ENCODE measurements around the gene ARFRP1. TPM values are rescaled to one million over a fixed set of nuclear protein-coding genes. Genes with fewer than 3 reads are reported as not detected.
"Not testable (repeated sequence)": the region's sequence is repeated elsewhere in the genome, so short reads cannot be mapped to it uniquely, and the experiment has no call there.

ARFRP1 gene
- total RNA-seq, 1 donor from 2014 or later = 45.3 TPM

DNA sequence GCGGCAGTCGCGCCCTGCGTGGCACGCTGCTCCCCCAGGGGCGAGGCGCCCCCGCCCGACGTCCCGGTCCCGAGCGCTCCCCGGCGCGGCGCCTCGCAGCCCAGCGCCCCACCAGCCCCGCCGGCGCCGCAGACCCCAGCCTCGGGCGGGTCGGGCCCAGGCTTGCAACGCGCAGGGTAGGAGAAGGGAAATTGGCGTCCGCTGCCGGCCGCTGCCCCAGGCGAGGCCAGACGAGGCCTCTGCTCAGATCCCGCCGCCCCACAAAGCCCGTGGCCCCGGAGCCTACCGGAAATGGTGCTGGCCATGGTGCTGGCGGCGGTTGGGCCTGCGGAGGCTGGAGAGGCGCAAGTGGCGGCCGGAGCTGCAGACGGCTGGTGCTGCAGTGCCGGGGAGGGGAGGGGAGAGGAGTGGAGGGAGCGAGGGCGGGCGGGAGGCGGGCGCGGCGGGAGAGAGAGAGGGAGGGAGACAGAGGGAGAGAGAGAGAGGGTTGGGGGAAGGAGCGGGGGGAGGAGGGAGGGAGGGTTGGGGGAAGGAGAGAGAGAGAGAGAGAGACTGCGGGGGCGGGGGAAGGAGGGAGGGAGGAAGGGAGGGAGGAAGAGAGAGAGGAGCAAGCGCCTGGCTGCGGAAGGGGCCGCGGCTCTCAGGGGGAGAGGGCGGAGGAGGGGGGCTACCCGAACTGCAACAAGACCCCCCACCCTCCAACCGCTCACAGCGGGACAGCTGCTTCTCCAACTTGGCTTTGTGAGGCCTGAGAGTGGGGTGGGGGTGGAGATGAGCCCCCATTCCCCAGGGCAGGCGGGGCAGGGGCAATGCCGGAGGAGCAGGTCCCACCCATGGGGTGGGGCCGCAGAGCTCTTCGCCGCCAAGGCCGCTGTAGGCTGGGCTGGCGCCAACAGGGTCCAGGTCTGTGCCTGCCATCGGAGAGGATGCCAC lies 54.5 kb downstream of the ARFRP1 start, which contains the start of gene STMN3:
Gene STMN3 (minus strand): TSS at position 384 of the 933 bp plus-strand sequence. CDS start 79 bp downstream, at position 305.
- DNase-seq (ENCODE audit: low spot score in 2 of 2, unreplicated experiment in 2 of 2) = peak; percentile 89 to 91
- TF ChIP-seq, protein P1, sequence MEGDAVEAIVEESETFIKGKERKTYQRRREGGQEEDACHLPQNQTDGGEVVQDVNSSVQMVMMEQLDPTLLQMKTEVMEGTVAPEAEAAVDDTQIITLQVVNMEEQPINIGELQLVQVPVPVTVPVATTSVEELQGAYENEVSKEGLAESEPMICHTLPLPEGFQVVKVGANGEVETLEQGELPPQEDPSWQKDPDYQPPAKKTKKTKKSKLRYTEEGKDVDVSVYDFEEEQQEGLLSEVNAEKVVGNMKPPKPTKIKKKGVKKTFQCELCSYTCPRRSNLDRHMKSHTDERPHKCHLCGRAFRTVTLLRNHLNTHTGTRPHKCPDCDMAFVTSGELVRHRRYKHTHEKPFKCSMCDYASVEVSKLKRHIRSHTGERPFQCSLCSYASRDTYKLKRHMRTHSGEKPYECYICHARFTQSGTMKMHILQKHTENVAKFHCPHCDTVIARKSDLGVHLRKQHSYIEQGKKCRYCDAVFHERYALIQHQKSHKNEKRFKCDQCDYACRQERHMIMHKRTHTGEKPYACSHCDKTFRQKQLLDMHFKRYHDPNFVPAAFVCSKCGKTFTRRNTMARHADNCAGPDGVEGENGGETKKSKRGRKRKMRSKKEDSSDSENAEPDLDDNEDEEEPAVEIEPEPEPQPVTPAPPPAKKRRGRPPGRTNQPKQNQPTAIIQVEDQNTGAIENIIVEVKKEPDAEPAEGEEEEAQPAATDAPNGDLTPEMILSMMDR (IDR thresholded peaks at IDR 0.05; ENCODE audit: unreplicated experiment) = no peak
- H3K4me3 Mint-ChIP-seq = peak within 1 kb of the TSS; percentile 74
- peak within 1 kb of the TSS; percentile 84 for H3K27ac Mint-ChIP-seq
- no peaks in the 10 kb centered on the region for H3K9me3 Mint-ChIP-seq
- H3K27me3 Mint-ChIP-seq (ENCODE audit: low read depth) = no peaks in the 10 kb centered on the region
- no peaks in the 10 kb centered on the region for H3K36me3 Mint-ChIP-seq
- peaks cover 16% of the 10 kb centered on the region for H3K4me1 Mint-ChIP-seq

DNA sequence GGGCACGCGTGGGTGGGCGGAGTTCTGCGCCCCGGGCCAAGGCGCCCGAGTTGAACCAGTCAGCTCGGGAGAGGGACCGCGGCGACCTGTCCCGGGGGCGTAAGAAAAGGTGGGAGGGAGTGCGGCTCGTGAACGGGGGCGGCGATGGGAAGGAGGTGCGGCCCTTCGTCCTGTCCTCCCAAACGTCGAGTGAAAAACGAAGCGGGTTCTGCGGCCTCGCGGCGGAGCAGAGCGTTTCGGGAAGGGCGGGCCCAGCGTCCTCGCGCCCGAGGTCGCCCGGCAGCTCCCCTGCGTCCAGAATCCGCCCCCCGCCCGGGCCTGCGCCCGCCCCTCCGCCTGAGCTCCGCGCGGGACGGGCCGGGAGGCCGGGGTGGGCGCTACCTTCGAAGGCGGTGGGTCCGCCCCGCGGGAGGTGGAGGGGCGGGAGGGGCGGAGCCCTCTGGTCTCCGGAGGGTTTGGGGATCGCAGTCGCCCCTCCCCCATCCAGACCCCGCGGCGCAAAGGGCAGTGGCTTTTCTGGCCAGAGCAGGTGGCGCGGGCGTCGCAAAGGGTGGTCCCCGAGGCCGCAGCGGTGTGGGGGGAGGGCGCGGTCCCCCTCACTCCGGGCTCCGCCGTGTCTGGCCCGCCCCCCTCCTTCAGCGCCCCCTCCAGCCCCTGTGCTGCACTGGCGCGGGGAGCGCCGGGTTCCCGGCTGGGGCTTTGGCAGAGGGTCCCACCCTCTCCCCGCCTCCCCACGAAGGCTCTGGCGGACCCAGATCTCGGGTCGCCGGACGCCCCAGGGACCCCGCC lies 55.4 kb downstream of the ARFRP1 start:
- DNase-seq (ENCODE audit: low spot score in 2 of 2, unreplicated experiment in 2 of 2) = no peak
- peaks cover 13% of the 10 kb centered on the region for H3K4me1 Mint-ChIP-seq
- H3K27me3 Mint-ChIP-seq (ENCODE audit: low read depth) = no peaks in the 10 kb centered on the region
- no peaks in the 10 kb centered on the region for H3K36me3 Mint-ChIP-seq
- TF ChIP-seq, protein P1 (IDR thresholded peaks at IDR 0.05; ENCODE audit: unreplicated experiment) = no peak
- H3K4me3 Mint-ChIP-seq = peak overlapping the region; percentile 74
- no peaks in the 10 kb centered on the region for H3K9me3 Mint-ChIP-seq
- H3K27ac Mint-ChIP-seq = no peak overlapping the region

DNA sequence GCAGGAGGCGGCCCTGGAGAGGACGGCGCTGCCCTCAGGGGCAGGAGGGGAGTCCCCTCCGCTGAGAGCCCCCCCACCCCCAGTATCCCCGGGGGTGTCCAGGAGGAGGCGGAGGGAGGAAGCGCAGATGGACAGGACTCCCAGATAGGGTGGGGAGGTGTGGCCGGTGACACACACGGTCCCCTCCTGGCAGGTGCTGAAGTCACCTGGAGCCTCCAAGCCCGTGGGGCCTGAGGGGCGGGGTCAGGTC lies 55.9 kb downstream of the ARFRP1 start:
- Mint-ChIP-seq H3K4me3 (peak overlapping the region; percentile 74), H3K9me3 (no peaks in the 10 kb centered on the region), H3K36me3 (no peaks in the 10 kb centered on the region), H3K27ac (no peak overlapping the region), H3K4me1 (peaks cover 13% of the 10 kb centered on the region), H3K27me3 (ENCODE audit: low read depth) (no peaks in the 10 kb centered on the region)
- TF ChIP-seq, protein P1 (IDR thresholded peaks at IDR 0.05; ENCODE audit: unreplicated experiment) = no peak
- DNase-seq (ENCODE audit: low spot score in 2 of 2, unreplicated experiment in 2 of 2) = no peak

DNA sequence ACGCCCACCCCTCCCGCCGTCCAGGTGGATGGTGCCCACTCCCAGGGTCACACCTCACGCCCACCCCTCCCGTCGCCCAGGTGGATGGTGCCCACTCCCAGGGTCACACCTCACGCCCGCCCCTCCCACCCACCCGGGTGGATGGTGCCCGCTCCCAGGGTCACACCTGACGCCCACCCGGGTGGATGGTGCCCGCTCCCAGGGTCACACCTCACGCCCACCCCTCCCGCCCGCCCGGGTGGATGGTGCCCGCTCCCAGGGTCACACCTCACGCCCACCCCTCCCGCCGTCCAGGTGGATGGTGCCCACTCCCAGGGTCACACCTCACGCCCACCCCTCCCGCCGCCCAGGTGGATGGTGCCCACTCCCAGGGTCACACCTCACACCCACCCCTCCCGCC lies 57.3 kb downstream of the ARFRP1 start:
- H3K9me3 Mint-ChIP-seq; H3K27ac Mint-ChIP-seq; DNase-seq (ENCODE audit: low spot score in 2 of 2, unreplicated experiment in 2 of 2); H3K4me3 Mint-ChIP-seq; H3K27me3 Mint-ChIP-seq (ENCODE audit: low read depth); H3K36me3 Mint-ChIP-seq: not testable (repeated sequence)
- peaks cover 13% of the 10 kb centered on the region for H3K4me1 Mint-ChIP-seq

DNA sequence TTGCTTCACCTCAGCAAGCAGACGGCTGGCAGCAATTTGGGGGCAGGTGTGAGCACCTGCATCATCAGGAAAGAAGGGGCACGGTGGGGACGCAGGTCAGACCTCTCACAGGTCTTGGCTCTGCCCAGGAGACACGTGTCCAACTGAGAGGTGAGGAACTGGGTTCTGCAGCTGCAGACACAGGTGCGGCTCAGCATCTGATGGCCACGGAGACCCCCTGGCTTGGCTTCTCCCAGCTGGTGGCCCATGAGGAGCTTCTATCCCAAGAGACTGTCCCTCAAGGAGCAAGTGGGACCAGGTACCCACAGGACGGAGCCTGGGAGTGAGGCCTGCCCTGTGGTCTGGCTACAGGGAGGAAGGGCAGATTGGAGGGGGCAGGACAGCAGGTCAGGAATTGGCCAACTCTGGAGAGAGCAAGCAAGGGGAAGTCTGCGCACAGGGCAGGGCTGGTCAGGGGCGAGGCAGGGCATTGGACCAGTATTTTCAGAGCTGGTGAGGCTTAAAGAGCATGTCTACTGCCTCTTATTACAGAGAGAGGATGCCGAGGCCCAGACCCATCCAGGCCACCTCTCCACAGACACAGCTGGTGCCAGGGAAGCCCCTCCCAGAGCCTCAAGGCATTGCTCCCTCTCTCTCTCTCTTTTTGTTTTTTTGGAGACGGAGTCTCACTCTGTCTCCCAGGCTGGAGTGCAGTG lies 58.7 kb downstream of the ARFRP1 start:
- no peaks in the 10 kb centered on the region for H3K9me3 Mint-ChIP-seq
- H3K4me1 Mint-ChIP-seq = peaks cover 11% of the 10 kb centered on the region
- H3K36me3 Mint-ChIP-seq = no peaks in the 10 kb centered on the region
- H3K4me3 Mint-ChIP-seq = no peak overlapping the region
- TF ChIP-seq, protein P1 (IDR thresholded peaks at IDR 0.05; ENCODE audit: unreplicated experiment) = no peak
- H3K27ac Mint-ChIP-seq = no peak overlapping the region
- no peaks in the 10 kb centered on the region for H3K27me3 Mint-ChIP-seq (ENCODE audit: low read depth)
- no peak for DNase-seq (ENCODE audit: low spot score in 2 of 2, unreplicated experiment in 2 of 2)

Other genes with a start within 250 kb of the ARFRP1 start
- 9.7 to 11.8 TPM (median 10.0 TPM) in 3 replicates for gene KCNQ2, start 235.3 kb downstream of the ARFRP1 start, total RNA-seq
- 14.4 to 15.6 TPM (median 14.6 TPM) in 3 replicates for gene EEF1A2, start 208.9 kb downstream of the ARFRP1 start, total RNA-seq
- gene PPDPF, start 187.2 kb downstream of the ARFRP1 start, total RNA-seq = 258 to 271 TPM (median 269 TPM) in 3 replicates
- gene PTK6, start 170.6 kb downstream of the ARFRP1 start, total RNA-seq = 0.11 to 0.18 TPM in 2 of 3 replicates, not detected in the other
- gene SRMS, start 160.2 kb downstream of the ARFRP1 start, total RNA-seq = not detected in 3 replicates
- 0.86 to 1.4 TPM (median 1.1 TPM) in 3 replicates for gene FNDC11, start 153.8 kb downstream of the ARFRP1 start, total RNA-seq
- 35.1 to 44.4 TPM (median 40.0 TPM) in 3 replicates for gene HELZ2, start 133.7 kb downstream of the ARFRP1 start, total RNA-seq
- 16.1 to 17.2 TPM (median 17.0 TPM) in 3 replicates for gene GMEB2, start 80.9 kb downstream of the ARFRP1 start, total RNA-seq
- 29.9 to 34.1 TPM (median 32.1 TPM) in 3 replicates for gene STMN3, start 54.6 kb downstream of the ARFRP1 start, total RNA-seq
- 38.7 to 45.2 TPM (median 42.2 TPM) in 3 replicates for gene RTEL1, start 49.7 kb downstream of the ARFRP1 start, total RNA-seq
- gene TNFRSF6B, start 11.3 kb downstream of the ARFRP1 start, total RNA-seq = 1.6 TPM in 1 of 3 replicates, not detected in the others
- gene ZGPAT, start 63 bp upstream of the ARFRP1 start, total RNA-seq = 31.3 to 36.6 TPM (median 34.6 TPM) in 3 replicates
- gene LIME1, start 28.7 kb upstream of the ARFRP1 start, total RNA-seq = 13.8 to 18.4 TPM (median 16.5 TPM) in 3 replicates
- gene SLC2A4RG, start 31.8 kb upstream of the ARFRP1 start, total RNA-seq = 114 to 122 TPM (median 122 TPM) in 3 replicates
- gene ZBTB46, start 123.3 kb upstream of the ARFRP1 start, total RNA-seq = 11.3 to 11.6 TPM (median 11.6 TPM) in 3 replicates
- not detected in 3 replicates for gene ABHD16B, start 153.5 kb upstream of the ARFRP1 start, total RNA-seq
- 73.1 to 77.3 TPM (median 73.8 TPM) in 3 replicates for gene TPD52L2, start 157.3 kb upstream of the ARFRP1 start, total RNA-seq
- 40.6 to 43.2 TPM (median 41.6 TPM) in 3 replicates for gene DNAJC5, start 187.2 kb upstream of the ARFRP1 start, total RNA-seq
- 56.8 to 60.0 TPM (median 58.0 TPM) in 3 replicates for gene UCKL1, start 248.4 kb upstream of the ARFRP1 start, total RNA-seq

Measured in mesothelial cell of epicardium (in vitro differentiated cells).